ENCODE results near the gene PRKCA. TPM values are rescaled to one million over a fixed set of nuclear protein-coding genes. Genes with fewer than 3 reads are reported as not detected.

Gene PRKCA
- total and polyA plus RNA-seq, 2 donors from 2014 or later: 8.0 to 50.8 TPM

- no peak for FAIRE-seq
- H3K4me1 ChIP-seq (ENCODE audit: control insufficient read depth in 2 of 3, insufficient read depth in 2 of 3, low read depth in 1 of 3, low read length in 3 of 3): peaks cover 0 to 8% (median 0%) of the 10 kb centered on the region in 3 donors
- H3K36me3 ChIP-seq (ENCODE audit: control insufficient read depth in 2 of 3, insufficient read depth in 3 of 3, low read length in 3 of 3): peaks cover 0 to 17% (median 6%) of the 10 kb centered on the region in 3 donors
- H3K27ac ChIP-seq (ENCODE audit: low read depth in 2 of 2, low read length in 2 of 2): no peak overlapping the region
- no peak for DNase-seq
- intact Hi-C loops (cut with DNase I): no loop called here
- H3K9me3 ChIP-seq (ENCODE audit: control insufficient read depth in 2 of 3, insufficient read depth in 1 of 3, low read length in 3 of 3): no peaks in the 10 kb centered on the region
- no peak overlapping the region for H3K9ac ChIP-seq (ENCODE audit: low read length in 3 of 3)
- no peaks in the 10 kb centered on the region for H3K27me3 ChIP-seq (ENCODE audit: control insufficient read depth, insufficient read depth, low read length)
- H3K4me3 ChIP-seq (ENCODE audit: low read length in 3 of 3): no peak overlapping the region
- no peak for TF ChIP-seq CTCF (IDR thresholded peaks at IDR 0.05; ENCODE audit: borderline replicate concordance, extremely low read depth, insufficient read depth)
These were observed 488.2 kb downstream of the PRKCA start for GRCh38 chr17:66790501-66791061.

GRCh38 chr17:66791347-66791746 is 488.9 kb downstream of the PRKCA start:
- Histone ChIP-seq H3K4me3 (ENCODE audit: low read length in 3 of 3) (no peak overlapping the region), H3K9ac (ENCODE audit: low read length in 3 of 3) (no peak overlapping the region), H3K9me3 (ENCODE audit: control insufficient read depth in 2 of 3, insufficient read depth in 1 of 3, low read length in 3 of 3) (no peaks in the 10 kb centered on the region), H3K4me1 (ENCODE audit: control insufficient read depth in 2 of 3, insufficient read depth in 2 of 3, low read depth in 1 of 3, low read length in 3 of 3) (peaks cover 0 to 8% (median 0%) of the 10 kb centered on the region in 3 donors), H3K27ac (ENCODE audit: low read depth in 2 of 2, low read length in 2 of 2) (no peak overlapping the region), H3K36me3 (ENCODE audit: control insufficient read depth in 2 of 3, insufficient read depth in 3 of 3, low read length in 3 of 3) (peaks cover 0 to 18% (median 8%) of the 10 kb centered on the region in 3 donors), H3K27me3 (ENCODE audit: control insufficient read depth, insufficient read depth, low read length) (no peaks in the 10 kb centered on the region)
- FAIRE-seq: no peak
- DNase-seq: peak in 2 of 5 donors; percentile 24 to 45
- TF ChIP-seq CTCF (IDR thresholded peaks at IDR 0.05; ENCODE audit: borderline replicate concordance, extremely low read depth, insufficient read depth): no peak
- intact Hi-C loops (cut with DNase I): no loop called here

GRCh38 chr17:66793814-66794213 is 491.4 kb downstream of the PRKCA start:
- TF ChIP-seq CTCF (IDR thresholded peaks at IDR 0.05; ENCODE audit: borderline replicate concordance, extremely low read depth, insufficient read depth): no peak
- intact Hi-C loops (cut with DNase I): no loop called here

More at GRCh38 chr17:66793814-66794213, 491.4 kb downstream of the PRKCA start:
- H3K4me1 ChIP-seq (ENCODE audit: control insufficient read depth in 2 of 3, insufficient read depth in 2 of 3, low read depth in 1 of 3, low read length in 3 of 3): peaks cover 0 to 8% (median 0%) of the 10 kb centered on the region in 3 donors
- H3K9ac ChIP-seq (ENCODE audit: low read length in 3 of 3): no peak overlapping the region
- no peak overlapping the region for H3K27ac ChIP-seq (ENCODE audit: low read depth in 2 of 2, low read length in 2 of 2)
- no peak for DNase-seq
- peaks cover 0 to 16% (median 11%) of the 10 kb centered on the region in 3 donors for H3K36me3 ChIP-seq (ENCODE audit: control insufficient read depth in 2 of 3, insufficient read depth in 3 of 3, low read length in 3 of 3)
- H3K4me3 ChIP-seq (ENCODE audit: low read length in 3 of 3): no peak overlapping the region
- FAIRE-seq: no peak
- no peaks in the 10 kb centered on the region for H3K9me3 ChIP-seq (ENCODE audit: control insufficient read depth in 2 of 3, insufficient read depth in 1 of 3, low read length in 3 of 3)
- H3K27me3 ChIP-seq (ENCODE audit: control insufficient read depth, insufficient read depth, low read length): no peaks in the 10 kb centered on the region
